Activated naive CD8-positive, alpha-beta T cell treated with anti-CD3 and anti-CD28 coated beads, Interleukin-2, amount 50 U/mL, for 24 hours (primary cell): ENCODE results near the gene GABRD.
"Not testable (repeated sequence)": the region's sequence is repeated elsewhere in the genome, so short reads cannot be mapped to it uniquely, and the experiment has no call there.

Experiments
- ATAC-seq: fragments of 150-1000 bp; cut with Tn5 transposase; one replicate; pipeline ENCODE4 v1.10.0; 2021
- DNase-seq: peaks from one replicate; pipeline ENCODE4 v3.0.0; 2021
- H3K27ac Mint-ChIP-seq: one replicate; pipeline ENCODE4 v1.8.0; 2021; ENCODE audit warnings: mild to moderate bottlenecking, mixed read lengths
- H3K27me3 Mint-ChIP-seq: one replicate; pipeline ENCODE4 v1.8.0; 2021; ENCODE audit warnings: mixed read lengths
- H3K36me3 Mint-ChIP-seq: one replicate; pipeline ENCODE4 v1.8.0; 2021; ENCODE audit warnings: low read depth, mixed read lengths
- H3K4me1 Mint-ChIP-seq: one replicate; pipeline ENCODE4 v1.8.0; 2021; ENCODE audit warnings: mixed read lengths
- H3K4me3 Mint-ChIP-seq: one replicate; pipeline ENCODE4 v1.8.0; 2021; ENCODE audit warnings: mild to moderate bottlenecking, moderate library complexity, mixed read lengths
- H3K9me3 Mint-ChIP-seq: one replicate; pipeline ENCODE4 v1.8.0; 2021; ENCODE audit warnings: mixed read lengths

GABRD gene

GRCh38 chr1:1980467-1981141 lies 38.5 kb upstream of the GABRD start:
- no peak overlapping the region for H3K4me3 Mint-ChIP-seq
- H3K4me1 Mint-ChIP-seq: no peaks in the 10 kb centered on the region
- peaks cover under 1% of the 10 kb centered on the region for H3K27me3 Mint-ChIP-seq
- H3K9me3 Mint-ChIP-seq: no peaks in the 10 kb centered on the region
- ATAC-seq (no peak), DNase-seq (no peak)
- no peaks in the 10 kb centered on the region for H3K36me3 Mint-ChIP-seq
- H3K27ac Mint-ChIP-seq: no peak overlapping the region

- DNase-seq (no peak), ATAC-seq (no peak)
- Mint-ChIP-seq H3K36me3 (no peaks in the 10 kb centered on the region), H3K4me1 (no peaks in the 10 kb centered on the region), H3K27me3 (no peaks in the 10 kb centered on the region), H3K9me3 (no peaks in the 10 kb centered on the region), H3K4me3 (no peak overlapping the region), H3K27ac (no peak overlapping the region)
These were observed 38.0 kb upstream of the GABRD start for GRCh38 chr1:1981142-1981500.

- ATAC-seq, DNase-seq, H3K4me3 Mint-ChIP-seq, H3K4me1 Mint-ChIP-seq, H3K9me3 Mint-ChIP-seq, H3K27me3 Mint-ChIP-seq, H3K27ac Mint-ChIP-seq, H3K36me3 Mint-ChIP-seq: not testable (repeated sequence)
These were observed 37.4 kb upstream of the GABRD start for GRCh38 chr1:1981631-1982327.

- no peak overlapping the region for H3K27ac Mint-ChIP-seq
- no peaks in the 10 kb centered on the region for H3K27me3 Mint-ChIP-seq
- H3K36me3 Mint-ChIP-seq: no peaks in the 10 kb centered on the region
- no peaks in the 10 kb centered on the region for H3K4me1 Mint-ChIP-seq
- no peak for DNase-seq
- H3K9me3 Mint-ChIP-seq: no peaks in the 10 kb centered on the region
- H3K4me3 Mint-ChIP-seq: no peak overlapping the region
- no peak for ATAC-seq
These were observed 36.5 kb upstream of the GABRD start for GRCh38 chr1:1982379-1983232.

- Mint-ChIP-seq H3K9me3 (no peaks in the 10 kb centered on the region), H3K4me3 (no peak overlapping the region), H3K27ac (no peak overlapping the region), H3K27me3 (peaks cover 6% of the 10 kb centered on the region), H3K36me3 (no peaks in the 10 kb centered on the region), H3K4me1 (no peaks in the 10 kb centered on the region)
- DNase-seq (no peak), ATAC-seq (no peak)
These were observed 34.5 kb upstream of the GABRD start for GRCh38 chr1:1984560-1985070.

- DNase-seq (no peak), ATAC-seq (no peak)
- H3K9me3 Mint-ChIP-seq: no peaks in the 10 kb centered on the region
- H3K4me3 Mint-ChIP-seq: no peak overlapping the region
- no peak overlapping the region for H3K27ac Mint-ChIP-seq
- no peaks in the 10 kb centered on the region for H3K36me3 Mint-ChIP-seq
- H3K27me3 Mint-ChIP-seq: peaks cover 13% of the 10 kb centered on the region
- H3K4me1 Mint-ChIP-seq: no peaks in the 10 kb centered on the region
These were observed 33.6 kb upstream of the GABRD start for GRCh38 chr1:1985375-1986050.

- Mint-ChIP-seq H3K9me3 (no peaks in the 10 kb centered on the region), H3K27me3 (peaks cover 14% of the 10 kb centered on the region), H3K36me3 (no peaks in the 10 kb centered on the region), H3K4me1 (no peaks in the 10 kb centered on the region), H3K4me3 (no peak overlapping the region), H3K27ac (no peak overlapping the region)
- DNase-seq: no peak
- ATAC-seq: no peak
These were observed 32.5 kb upstream of the GABRD start for GRCh38 chr1:1986451-1987141.

GRCh38 chr1:1987142-1987510 lies 32.0 kb upstream of the GABRD start:
- H3K36me3 Mint-ChIP-seq: no peaks in the 10 kb centered on the region
- H3K27ac Mint-ChIP-seq: no peak overlapping the region
- no peak for ATAC-seq
- no peaks in the 10 kb centered on the region for H3K9me3 Mint-ChIP-seq
- H3K27me3 Mint-ChIP-seq: peaks cover 14% of the 10 kb centered on the region
- no peak for DNase-seq
- H3K4me3 Mint-ChIP-seq: no peak overlapping the region
- H3K4me1 Mint-ChIP-seq: no peaks in the 10 kb centered on the region

GRCh38 chr1:1988061-1988945 lies 30.8 kb upstream of the GABRD start:
- Mint-ChIP-seq H3K36me3 (no peaks in the 10 kb centered on the region), H3K9me3 (no peaks in the 10 kb centered on the region), H3K4me1 (no peaks in the 10 kb centered on the region), H3K4me3 (no peak overlapping the region), H3K27me3 (peaks cover 14% of the 10 kb centered on the region), H3K27ac (no peak overlapping the region)
- DNase-seq: no peak
- ATAC-seq: no peak

GRCh38 chr1:1989102-1989542 lies 30.0 kb upstream of the GABRD start:
- Mint-ChIP-seq H3K9me3 (no peaks in the 10 kb centered on the region), H3K27me3 (peaks cover 14% of the 10 kb centered on the region), H3K4me3 (no peak overlapping the region), H3K36me3 (no peaks in the 10 kb centered on the region), H3K27ac (no peak overlapping the region), H3K4me1 (no peaks in the 10 kb centered on the region)
- ATAC-seq (no peak), DNase-seq (no peak)

GRCh38 chr1:1989789-1990188 lies 29.4 kb upstream of the GABRD start:
- H3K27ac Mint-ChIP-seq: no peak overlapping the region
- no peaks in the 10 kb centered on the region for H3K36me3 Mint-ChIP-seq
- ATAC-seq: no peak
- H3K27me3 Mint-ChIP-seq: peaks cover 14% of the 10 kb centered on the region
- no peak for DNase-seq
- no peaks in the 10 kb centered on the region for H3K4me1 Mint-ChIP-seq
- no peak overlapping the region for H3K4me3 Mint-ChIP-seq
- H3K9me3 Mint-ChIP-seq: no peaks in the 10 kb centered on the region

- Mint-ChIP-seq H3K4me3 (no peak overlapping the region), H3K36me3 (no peaks in the 10 kb centered on the region), H3K4me1 (no peaks in the 10 kb centered on the region), H3K27me3 (peaks cover 14% of the 10 kb centered on the region), H3K27ac (no peak overlapping the region), H3K9me3 (no peaks in the 10 kb centered on the region)
- ATAC-seq (no peak), DNase-seq (no peak)
These were observed 28.9 kb upstream of the GABRD start for GRCh38 chr1:1990222-1990621.

GRCh38 chr1:1994536-1994935 lies 24.6 kb upstream of the GABRD start:
- Mint-ChIP-seq H3K27ac (no peak overlapping the region), H3K4me1 (peaks cover 4% of the 10 kb centered on the region), H3K9me3 (no peaks in the 10 kb centered on the region), H3K4me3 (no peak overlapping the region), H3K27me3 (peaks cover 21% of the 10 kb centered on the region), H3K36me3 (no peaks in the 10 kb centered on the region)
- DNase-seq: no peak
- no peak for ATAC-seq
